HepG2 (cell line): ENCODE data around the gene PCNP.

Source experiments
- ASH2L ChIP-seq: fragments of 300-600, 200-600 bp; sonication (generic); IDR thresholded peaks from 2 replicates; pipeline ENCODE4 v1.7.0; 2017; ENCODE audit warnings: low read depth, mild to moderate bottlenecking, moderate library complexity, mixed read lengths, low read length; ENCODE audit not compliant: insufficient read length
- CTCF ChIP-seq: sonication (generic); formaldehyde crosslinking; IDR thresholded peaks from 2 replicates; pipeline ENCODE4 v1.5.0; 2020; ENCODE audit warnings: mild to moderate bottlenecking, missing genetic modification reagents, moderate library complexity
- MTA3 ChIP-seq: sonication (generic); formaldehyde crosslinking; IDR thresholded peaks from 2 replicates; pipeline ENCODE4 v1.4.0; 2020; ENCODE audit warnings: missing genetic modification reagents
- POLR2AphosphoS5 ChIP-seq: IDR thresholded peaks from 2 replicates; pipeline ENCODE4 v1.6.1; 2012; ENCODE audit warnings: low read depth, low read length
- ZNF138 ChIP-seq: sonication (generic); formaldehyde crosslinking; IDR thresholded peaks from 2 replicates; pipeline ENCODE4 v1.5.0; 2020; ENCODE audit warnings: mild to moderate bottlenecking, low read depth, missing genetic modification reagents
- ZNF207 ChIP-seq: fragments of 450-650 bp; IDR thresholded peaks from 2 replicates; pipeline ENCODE4 v1.6.1; 2016; ENCODE audit warnings: antibody characterized with exemption, borderline replicate concordance
- ZNF776 ChIP-seq: sonication (generic); formaldehyde crosslinking; IDR thresholded peaks from 2 replicates; pipeline ENCODE4 v1.4.0; 2020; ENCODE audit warnings: mild to moderate bottlenecking, missing genetic modification reagents
- TF ChIP-seq, protein P1 (sequence below): sonication (generic); formaldehyde crosslinking; IDR thresholded peaks from 2 replicates; pipeline ENCODE4 v1.4.0; 2020; ENCODE audit warnings: missing genetic modification reagents
- TF ChIP-seq, protein P2 (sequence below): sonication (generic); formaldehyde crosslinking; conservative IDR thresholded peaks from 2 replicates; pipeline ENCODE4 v1.8.0; 2022; ENCODE audit warnings: low read depth, missing genetic modification reagents
- TF ChIP-seq, protein P3 (sequence below), 2 experiments: IDR thresholded peaks; 2 replicates each; pipeline ENCODE4 v1.6.1; 2011 to 2012; ENCODE audit warnings: low read length in 2 of 2, borderline replicate concordance in 1 of 2, low read depth in 1 of 2, mild to moderate bottlenecking in 1 of 2, moderate library complexity in 1 of 2

- TF ChIP-seq ZNF207: no peak
- TF ChIP-seq, protein P1, sequence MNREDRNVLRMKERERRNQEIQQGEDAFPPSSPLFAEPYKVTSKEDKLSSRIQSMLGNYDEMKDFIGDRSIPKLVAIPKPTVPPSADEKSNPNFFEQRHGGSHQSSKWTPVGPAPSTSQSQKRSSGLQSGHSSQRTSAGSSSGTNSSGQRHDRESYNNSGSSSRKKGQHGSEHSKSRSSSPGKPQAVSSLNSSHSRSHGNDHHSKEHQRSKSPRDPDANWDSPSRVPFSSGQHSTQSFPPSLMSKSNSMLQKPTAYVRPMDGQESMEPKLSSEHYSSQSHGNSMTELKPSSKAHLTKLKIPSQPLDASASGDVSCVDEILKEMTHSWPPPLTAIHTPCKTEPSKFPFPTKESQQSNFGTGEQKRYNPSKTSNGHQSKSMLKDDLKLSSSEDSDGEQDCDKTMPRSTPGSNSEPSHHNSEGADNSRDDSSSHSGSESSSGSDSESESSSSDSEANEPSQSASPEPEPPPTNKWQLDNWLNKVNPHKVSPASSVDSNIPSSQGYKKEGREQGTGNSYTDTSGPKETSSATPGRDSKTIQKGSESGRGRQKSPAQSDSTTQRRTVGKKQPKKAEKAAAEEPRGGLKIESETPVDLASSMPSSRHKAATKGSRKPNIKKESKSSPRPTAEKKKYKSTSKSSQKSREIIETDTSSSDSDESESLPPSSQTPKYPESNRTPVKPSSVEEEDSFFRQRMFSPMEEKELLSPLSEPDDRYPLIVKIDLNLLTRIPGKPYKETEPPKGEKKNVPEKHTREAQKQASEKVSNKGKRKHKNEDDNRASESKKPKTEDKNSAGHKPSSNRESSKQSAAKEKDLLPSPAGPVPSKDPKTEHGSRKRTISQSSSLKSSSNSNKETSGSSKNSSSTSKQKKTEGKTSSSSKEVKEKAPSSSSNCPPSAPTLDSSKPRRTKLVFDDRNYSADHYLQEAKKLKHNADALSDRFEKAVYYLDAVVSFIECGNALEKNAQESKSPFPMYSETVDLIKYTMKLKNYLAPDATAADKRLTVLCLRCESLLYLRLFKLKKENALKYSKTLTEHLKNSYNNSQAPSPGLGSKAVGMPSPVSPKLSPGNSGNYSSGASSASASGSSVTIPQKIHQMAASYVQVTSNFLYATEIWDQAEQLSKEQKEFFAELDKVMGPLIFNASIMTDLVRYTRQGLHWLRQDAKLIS (CRISPR knock-in tag): no peak
- TF ChIP-seq ASH2L: no peak
- TF ChIP-seq ZNF776 (CRISPR knock-in tag): no peak
- no peak for TF ChIP-seq ZNF138 (CRISPR knock-in tag)
- TF ChIP-seq MTA3 (CRISPR knock-in tag): no peak
- TF ChIP-seq CTCF (CRISPR knock-in tag): peak; percentile 87
- TF ChIP-seq POLR2AphosphoS5: no peak
- TF ChIP-seq, protein P2, sequence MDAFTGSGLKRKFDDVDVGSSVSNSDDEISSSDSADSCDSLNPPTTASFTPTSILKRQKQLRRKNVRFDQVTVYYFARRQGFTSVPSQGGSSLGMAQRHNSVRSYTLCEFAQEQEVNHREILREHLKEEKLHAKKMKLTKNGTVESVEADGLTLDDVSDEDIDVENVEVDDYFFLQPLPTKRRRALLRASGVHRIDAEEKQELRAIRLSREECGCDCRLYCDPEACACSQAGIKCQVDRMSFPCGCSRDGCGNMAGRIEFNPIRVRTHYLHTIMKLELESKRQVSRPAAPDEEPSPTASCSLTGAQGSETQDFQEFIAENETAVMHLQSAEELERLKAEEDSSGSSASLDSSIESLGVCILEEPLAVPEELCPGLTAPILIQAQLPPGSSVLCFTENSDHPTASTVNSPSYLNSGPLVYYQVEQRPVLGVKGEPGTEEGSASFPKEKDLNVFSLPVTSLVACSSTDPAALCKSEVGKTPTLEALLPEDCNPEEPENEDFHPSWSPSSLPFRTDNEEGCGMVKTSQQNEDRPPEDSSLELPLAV (CRISPR knock-in tag): no peak
- TF ChIP-seq, protein P3, sequence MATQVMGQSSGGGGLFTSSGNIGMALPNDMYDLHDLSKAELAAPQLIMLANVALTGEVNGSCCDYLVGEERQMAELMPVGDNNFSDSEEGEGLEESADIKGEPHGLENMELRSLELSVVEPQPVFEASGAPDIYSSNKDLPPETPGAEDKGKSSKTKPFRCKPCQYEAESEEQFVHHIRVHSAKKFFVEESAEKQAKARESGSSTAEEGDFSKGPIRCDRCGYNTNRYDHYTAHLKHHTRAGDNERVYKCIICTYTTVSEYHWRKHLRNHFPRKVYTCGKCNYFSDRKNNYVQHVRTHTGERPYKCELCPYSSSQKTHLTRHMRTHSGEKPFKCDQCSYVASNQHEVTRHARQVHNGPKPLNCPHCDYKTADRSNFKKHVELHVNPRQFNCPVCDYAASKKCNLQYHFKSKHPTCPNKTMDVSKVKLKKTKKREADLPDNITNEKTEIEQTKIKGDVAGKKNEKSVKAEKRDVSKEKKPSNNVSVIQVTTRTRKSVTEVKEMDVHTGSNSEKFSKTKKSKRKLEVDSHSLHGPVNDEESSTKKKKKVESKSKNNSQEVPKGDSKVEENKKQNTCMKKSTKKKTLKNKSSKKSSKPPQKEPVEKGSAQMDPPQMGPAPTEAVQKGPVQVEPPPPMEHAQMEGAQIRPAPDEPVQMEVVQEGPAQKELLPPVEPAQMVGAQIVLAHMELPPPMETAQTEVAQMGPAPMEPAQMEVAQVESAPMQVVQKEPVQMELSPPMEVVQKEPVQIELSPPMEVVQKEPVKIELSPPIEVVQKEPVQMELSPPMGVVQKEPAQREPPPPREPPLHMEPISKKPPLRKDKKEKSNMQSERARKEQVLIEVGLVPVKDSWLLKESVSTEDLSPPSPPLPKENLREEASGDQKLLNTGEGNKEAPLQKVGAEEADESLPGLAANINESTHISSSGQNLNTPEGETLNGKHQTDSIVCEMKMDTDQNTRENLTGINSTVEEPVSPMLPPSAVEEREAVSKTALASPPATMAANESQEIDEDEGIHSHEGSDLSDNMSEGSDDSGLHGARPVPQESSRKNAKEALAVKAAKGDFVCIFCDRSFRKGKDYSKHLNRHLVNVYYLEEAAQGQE (IDR thresholded peaks at IDR 0.05; ENCODE audit: borderline replicate concordance in 1 of 2, low read depth in 1 of 2, low read length in 2 of 2): no peak
Measured at GRCh38 chr3:101635954-101636798, 62.2 kb downstream of the PCNP start.
